ENCODE measurements around the gene PEAK1. TPM values are rescaled to one million over a fixed set of nuclear protein-coding genes. Genes with fewer than 3 reads are reported as not detected.

Gene PEAK1
- total and polyA plus RNA-seq, 9 of the 15 experiments (the other 6 are each of a cell fraction or from before 2014, with no cell fraction given): 0.99 to 22.4 (median 10.8) TPM

- Histone ChIP-seq H3K4me3 (no peak overlapping the region), H2AFZ (ENCODE audit: low read depth, low read length) (no peak overlapping the region), H3K27me3 (ENCODE audit: control insufficient read depth in 2 of 2, insufficient read depth in 2 of 2, low read length in 2 of 2) (no peaks in the 10 kb centered on the region), H3K9ac (ENCODE audit: insufficient read depth in 1 of 2, low read depth in 2 of 2, low read length in 2 of 2) (no peak overlapping the region), H3K79me2 (ENCODE audit: control insufficient read depth, insufficient read depth, low read length) (no peaks in the 10 kb centered on the region), H3K4me1 (replicated peaks in 1 of 2; ENCODE audit: control insufficient read depth in 2 of 2, insufficient read depth in 2 of 2, low read length in 2 of 2) (peaks cover 0 to 13% of the 10 kb centered on the region in 2 experiments; a peak in 2 of 5 replicates), H3K36me3 (ENCODE audit: control insufficient read depth, insufficient read depth, low read length) (no peaks in the 10 kb centered on the region), H3K4me2 (ENCODE audit: insufficient read depth, low read length) (no peak overlapping the region), H4K20me1 (replicated peaks; ENCODE audit: control insufficient read depth, insufficient read depth, low read length) (no peaks in the 10 kb centered on the region), H3K9me3 (replicated peaks; ENCODE audit: control insufficient read depth, insufficient read depth, low read depth, low read length) (no peaks in the 10 kb centered on the region), H3K27ac (ENCODE audit: extremely low read depth, low read depth, low read length) (no peak overlapping the region), H3K9me1 (ENCODE audit: control insufficient read depth, insufficient read depth, low read length) (no peaks in the 10 kb centered on the region)
- BruUV-seq (replicated peaks): no TSS peak
- FAIRE-seq (no peak), ATAC-seq (no peak), DNase-seq (ENCODE audit: extremely low read depth in 1 of 4, low spot score in 3 of 4) (no peak)
- in situ Hi-C loops (cut with MboI): no loop called here
- no peak for TF ChIP-seq DDX20 (tag; IDR thresholded peaks at IDR 0.05; ENCODE audit: low read depth)
- TF ChIP-seq SMAD4 (CRISPR knock-in tag; conservative IDR thresholded peaks at IDR 0.05): no peak
- no peak for TF ChIP-seq ATF4 (CRISPR knock-in tag; IDR thresholded peaks at IDR 0.05)
- TF ChIP-seq SIN3A (IDR thresholded peaks at IDR 0.05; ENCODE audit: borderline replicate concordance in 2 of 2, control insufficient read depth in 1 of 2, low read depth in 2 of 2, low read length in 2 of 2): no peak
- TF ChIP-seq NR2C1 (IDR thresholded peaks at IDR 0.05): no peak
- no peak for TF ChIP-seq NR2C1 (tag; IDR thresholded peaks at IDR 0.05)
- no peak for TF ChIP-seq CREM (IDR thresholded peaks at IDR 0.05; ENCODE audit: low read depth)
- TF ChIP-seq ZNF586 (CRISPR knock-in tag; conservative IDR thresholded peaks at IDR 0.05): no peak
- TF ChIP-seq PHB2 (IDR thresholded peaks at IDR 0.05; ENCODE audit: low read depth): no peak
- no peak for TF ChIP-seq COPS2 (conservative IDR thresholded peaks at IDR 0.05)
- TF ChIP-seq NR0B1 (IDR thresholded peaks at IDR 0.05; ENCODE audit: partially characterized antibody): no peak
- TF ChIP-seq ZNF140 (CRISPR knock-in tag; IDR thresholded peaks at IDR 0.05): no peak
- 100% methylated on average over 1 of the region's 1 CpG for WGBS (ENCODE audit: insufficient coverage, low coverage, missing lambda C conversion rate)
- intact Hi-C loops (cut with micrococcal nuclease): no loop called here
- CTCF ChIA-PET (ENCODE audit: low intra/inter-chr PET ratio): no interaction called here
- POLR2A ChIA-PET: no interaction called here
Observed at GRCh38 chr15:77224352-77224751, 195.6 kb downstream of the PEAK1 start.

Data from K562 (cell line).